H7 (cell line): ENCODE results near the gene EMP3. TPM values are rescaled to one million over a fixed set of nuclear protein-coding genes. Genes with fewer than 3 reads are reported as not detected.
"Not testable (repeated sequence)": the region's sequence is repeated elsewhere in the genome, so short reads cannot be mapped to it uniquely, and the experiment has no call there.

ENCODE experiments used
- DNase-seq: peaks from one replicate; pipeline ENCODE4 v3.0.0; 2012
- H3K27me3 ChIP-seq: 2 replicates; pipeline ENCODE4 v1.6.0; 2011; ENCODE audit warnings: mild to moderate bottlenecking, low read length; ENCODE audit not compliant: control insufficient read depth, insufficient read depth
- H3K36me3 ChIP-seq: replicated peaks from 2 replicates; pipeline ENCODE4 v1.5.1; 2011; ENCODE audit warnings: low read length; ENCODE audit not compliant: control insufficient read depth, insufficient read depth
- H3K4me3 ChIP-seq: 2 replicates; pipeline ENCODE4 v1.5.1; 2011; ENCODE audit warnings: low read depth, mild to moderate bottlenecking, control low read depth, low read length, moderate library complexity; ENCODE audit not compliant: insufficient read depth
- total RNA-seq: library from RNA; depleted of rRNA; stranded (reverse); fragments of >200 nt; shearing (Covaris generic); gene quantifications from 2 replicates; pipeline ENCODE4 v1.2.3, GENCODE V29; 2014; rRNA removed

EMP3 gene, protein sequence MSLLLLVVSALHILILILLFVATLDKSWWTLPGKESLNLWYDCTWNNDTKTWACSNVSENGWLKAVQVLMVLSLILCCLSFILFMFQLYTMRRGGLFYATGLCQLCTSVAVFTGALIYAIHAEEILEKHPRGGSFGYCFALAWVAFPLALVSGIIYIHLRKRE
- total RNA-seq, result 29.9 and 57.5 TPM in 2 replicates

DNA sequence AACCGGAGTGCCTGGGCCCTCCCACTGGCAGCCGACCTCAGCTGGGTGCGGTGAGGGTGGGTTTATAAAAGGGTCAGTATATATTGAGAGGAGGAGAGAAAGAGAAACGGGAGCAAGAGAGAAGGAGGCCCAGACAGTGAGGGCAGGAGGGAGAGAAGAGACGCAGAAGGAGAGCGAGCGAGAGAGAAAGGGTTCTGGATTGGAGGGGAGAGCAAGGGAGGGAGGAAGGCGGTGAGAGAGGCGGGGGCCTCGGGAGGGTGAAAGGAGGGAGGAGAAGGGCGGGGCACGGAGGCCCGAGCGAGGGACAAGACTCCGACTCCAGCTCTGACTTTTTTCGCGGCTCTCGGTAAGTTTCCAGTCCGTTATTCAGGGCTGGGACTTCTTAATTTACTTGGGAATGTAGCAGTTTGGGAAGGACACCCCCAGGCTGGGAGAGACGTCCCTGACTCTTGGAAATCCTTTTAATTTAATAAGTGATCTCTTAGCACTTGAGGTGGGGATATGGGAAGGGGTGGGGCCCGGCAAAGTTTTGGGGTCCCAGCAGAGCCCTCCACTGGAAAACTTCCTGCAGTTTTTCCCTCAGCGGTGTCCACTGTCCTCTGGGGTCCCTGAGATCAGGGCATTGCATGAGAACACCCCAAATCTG, at the start of gene EMP3:
Gene EMP3, plus strand, starts transcription at position 288 of the 646 bp plus-strand sequence. CDS start 1,293 bp downstream, outside the sequence.
- peak within 1 kb of the TSS; percentile 54 for H3K4me3 ChIP-seq
- DNase-seq, result peak; percentile 93
- H3K27me3 ChIP-seq, result no peaks in the 10 kb centered on the region
- no peaks in the 10 kb centered on the region for H3K36me3 ChIP-seq

DNA sequence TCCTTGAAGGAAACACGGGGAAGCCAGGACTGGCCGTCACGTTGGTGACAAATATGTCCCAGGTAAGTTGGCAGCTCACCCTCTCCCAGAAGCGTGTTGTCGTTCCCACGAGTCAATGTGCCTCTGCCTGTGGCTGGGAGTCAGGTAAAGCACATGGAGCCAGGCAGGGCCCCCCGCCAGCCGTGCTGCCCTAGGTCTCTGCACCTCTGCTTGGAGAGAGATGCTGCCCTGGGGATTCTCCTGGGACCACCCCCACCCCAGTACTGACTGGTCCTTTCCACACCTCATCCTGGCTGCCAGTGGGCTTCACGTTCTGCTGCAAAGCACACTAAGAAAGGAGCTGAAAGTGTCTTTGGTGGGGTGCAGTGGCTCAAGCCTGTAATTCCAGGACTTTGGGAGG, 45.6 kb upstream of the EMP3 start:
- Histone ChIP-seq H3K27me3 (no peaks in the 10 kb centered on the region), H3K36me3 (peaks cover 18% of the 10 kb centered on the region), H3K4me3 (no peak overlapping the region)
- DNase-seq, result peak; percentile 16

DNA sequence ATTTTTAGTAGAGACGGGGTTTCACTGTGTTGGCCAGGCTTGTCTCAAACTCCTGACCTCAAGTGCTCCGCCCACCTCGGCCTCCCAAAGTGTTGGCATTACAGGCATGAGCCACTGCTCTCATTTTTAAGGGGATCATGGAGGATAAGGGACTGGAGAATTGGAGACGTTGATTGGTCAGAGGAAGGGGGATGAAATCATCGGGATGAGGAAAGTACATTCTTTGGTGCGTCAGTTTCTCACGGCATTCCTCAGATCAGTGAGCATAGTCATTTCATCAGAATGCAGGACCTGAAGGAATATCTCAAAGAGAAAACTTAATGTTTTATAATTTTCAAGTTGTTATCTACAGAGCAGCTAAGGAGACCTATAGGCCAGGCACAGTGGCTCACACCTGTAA, 41.4 kb upstream of the EMP3 start:
- no peaks in the 10 kb centered on the region for H3K27me3 ChIP-seq
- H3K36me3 ChIP-seq, result peaks cover 31% of the 10 kb centered on the region
- no peak overlapping the region for H3K4me3 ChIP-seq
- DNase-seq, result no peak

DNA sequence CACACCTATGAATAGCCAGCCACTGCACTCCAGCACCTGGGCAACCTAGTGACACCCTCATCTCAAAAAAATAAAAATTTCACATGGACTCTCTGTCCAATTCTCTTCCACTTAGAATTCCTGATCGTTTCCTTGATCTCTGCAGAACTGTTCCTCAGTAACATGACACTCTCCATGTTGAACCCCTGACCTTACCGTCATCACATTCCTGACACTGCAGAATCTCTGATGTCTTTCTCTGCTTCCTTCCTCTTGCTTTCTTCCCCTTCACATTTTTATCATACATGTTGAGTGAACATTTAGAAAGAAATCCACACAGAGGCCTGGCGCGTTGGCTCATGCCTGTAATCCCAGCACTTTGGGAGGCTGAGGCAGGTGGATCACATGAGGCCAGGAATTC, 40.5 kb upstream of the EMP3 start:
- Histone ChIP-seq H3K36me3 (peaks cover 31% of the 10 kb centered on the region), H3K4me3 (no peak overlapping the region), H3K27me3 (no peaks in the 10 kb centered on the region)
- no peak for DNase-seq

DNA sequence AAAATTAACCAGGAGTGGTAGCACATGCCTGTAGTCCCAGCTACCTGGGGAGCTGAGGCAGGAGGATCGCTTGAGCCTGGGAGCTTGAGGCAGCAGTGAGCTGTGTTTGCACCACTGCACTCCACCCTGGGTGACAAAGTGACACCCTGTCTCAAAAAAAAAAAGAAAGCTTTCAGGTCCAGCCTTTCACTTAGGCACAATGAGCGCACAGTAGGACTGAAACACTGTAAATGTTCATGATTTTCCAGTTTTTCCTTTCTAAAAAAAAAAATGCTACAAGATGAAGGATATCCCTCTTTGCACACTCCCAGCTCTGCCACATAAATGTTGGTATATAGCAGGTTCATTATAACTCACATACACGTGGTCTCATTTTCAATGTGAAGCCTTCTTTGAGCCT, 37.6 kb upstream of the EMP3 start:
- H3K4me3 ChIP-seq, result no peak overlapping the region
- H3K27me3 ChIP-seq, result no peaks in the 10 kb centered on the region
- H3K36me3 ChIP-seq, result peaks cover 23% of the 10 kb centered on the region

DNA sequence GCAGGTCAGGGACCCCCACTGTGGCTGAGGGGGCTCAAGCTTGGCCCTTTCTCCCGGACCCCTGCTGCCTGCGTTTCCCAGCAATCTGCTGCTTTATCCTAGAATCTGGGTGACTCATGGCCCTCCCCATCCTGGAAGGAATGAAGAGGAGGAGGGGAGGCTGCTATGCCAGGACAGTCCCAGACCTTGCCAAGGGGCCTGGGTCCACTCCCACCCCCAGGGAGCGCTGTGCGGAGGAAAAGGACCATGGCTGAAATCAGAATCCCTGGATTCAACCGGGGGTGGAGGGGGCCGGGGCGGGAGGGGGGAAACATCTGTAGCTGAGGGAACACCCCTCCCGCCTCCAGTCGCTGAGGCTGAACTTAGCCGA, 35.0 kb upstream of the EMP3 start:
- DNase-seq, result peak; percentile 92
- Histone ChIP-seq H3K27me3 (no peaks in the 10 kb centered on the region), H3K36me3 (peaks cover 11% of the 10 kb centered on the region), H3K4me3 (peak overlapping the region; percentile 55)

More for the DNA sequence above, 37.6 kb upstream of the EMP3 start:
- no peak for DNase-seq

DNA sequence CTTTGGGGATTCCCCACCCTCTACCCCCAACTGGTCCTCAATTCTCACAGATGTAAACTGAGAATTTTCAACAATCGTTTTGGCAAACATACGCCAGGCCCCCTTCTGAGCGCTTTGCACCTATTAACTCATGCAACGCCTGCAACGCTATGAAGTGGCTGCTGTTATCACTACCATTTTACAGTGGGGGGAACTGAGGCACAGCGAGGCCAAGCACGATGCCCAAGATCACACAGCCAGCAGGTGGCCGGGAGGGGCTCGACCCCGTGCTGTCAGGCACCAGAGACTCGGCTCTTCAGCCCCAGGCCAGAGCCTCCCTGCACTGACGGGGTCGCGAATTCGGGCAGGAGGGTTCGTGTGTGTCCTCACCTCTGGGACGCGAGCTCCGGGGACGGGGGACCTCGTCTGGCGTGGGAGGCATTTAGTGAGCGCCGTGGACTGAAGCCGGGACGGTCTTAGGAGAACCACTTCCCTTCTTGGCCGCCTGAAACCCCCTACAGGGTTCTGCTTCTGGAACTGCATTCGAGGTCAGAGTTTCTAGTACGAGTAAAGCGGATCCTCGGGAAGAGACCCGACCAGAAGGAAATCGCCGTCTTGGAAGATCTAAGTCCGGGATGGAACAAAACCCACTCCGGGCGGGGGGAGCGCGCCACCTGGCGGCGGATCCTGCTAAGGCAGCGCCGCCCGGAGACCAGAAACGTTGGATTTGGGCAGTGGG, 34.4 kb upstream of the EMP3 start:
- H3K36me3 ChIP-seq, result peaks cover 6% of the 10 kb centered on the region
- H3K27me3 ChIP-seq, result no peaks in the 10 kb centered on the region
- H3K4me3 ChIP-seq, result peak overlapping the region; percentile 55
- peak; percentile 93 for DNase-seq

DNA sequence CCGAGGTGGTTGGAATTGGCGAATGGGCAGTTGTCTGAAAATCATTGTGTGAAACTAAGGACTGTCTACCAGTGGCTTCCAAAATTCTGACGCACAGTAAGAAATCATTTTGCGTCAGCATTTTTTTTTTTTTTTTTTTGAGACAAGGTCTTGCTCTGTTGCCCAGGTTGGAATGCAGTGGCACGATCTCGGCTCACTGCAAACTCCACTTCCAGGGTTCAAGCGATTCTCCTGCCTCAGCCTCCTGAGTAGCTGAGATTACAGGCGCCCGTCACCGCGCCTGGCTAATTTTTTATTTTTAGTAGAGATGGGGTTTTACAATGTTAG, 33.9 kb upstream of the EMP3 start:
- H3K4me3 ChIP-seq, H3K36me3 ChIP-seq, DNase-seq, H3K27me3 ChIP-seq: not testable (repeated sequence)

DNA sequence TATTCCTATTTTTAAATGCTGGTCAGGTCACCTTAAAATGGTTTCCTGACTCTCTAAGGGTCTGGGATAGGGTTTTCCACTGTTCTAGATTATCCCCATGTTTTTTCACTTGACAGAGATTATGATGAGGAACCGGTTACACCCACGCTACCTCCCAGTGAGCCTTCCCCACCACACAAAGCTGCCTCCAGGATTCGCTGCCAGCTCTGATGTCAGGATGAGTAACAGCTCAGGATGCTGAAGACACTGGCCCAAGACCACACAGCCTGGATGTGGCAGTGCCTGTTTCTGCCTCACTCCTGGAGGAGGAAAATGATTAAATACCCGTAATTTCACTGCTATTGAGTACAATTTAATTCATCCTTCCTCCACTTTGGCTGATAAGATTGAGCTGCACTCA, 32.6 kb upstream of the EMP3 start:
- Histone ChIP-seq H3K36me3 (no peaks in the 10 kb centered on the region), H3K27me3 (no peaks in the 10 kb centered on the region), H3K4me3 (no peak overlapping the region)
- DNase-seq, result no peak

DNA sequence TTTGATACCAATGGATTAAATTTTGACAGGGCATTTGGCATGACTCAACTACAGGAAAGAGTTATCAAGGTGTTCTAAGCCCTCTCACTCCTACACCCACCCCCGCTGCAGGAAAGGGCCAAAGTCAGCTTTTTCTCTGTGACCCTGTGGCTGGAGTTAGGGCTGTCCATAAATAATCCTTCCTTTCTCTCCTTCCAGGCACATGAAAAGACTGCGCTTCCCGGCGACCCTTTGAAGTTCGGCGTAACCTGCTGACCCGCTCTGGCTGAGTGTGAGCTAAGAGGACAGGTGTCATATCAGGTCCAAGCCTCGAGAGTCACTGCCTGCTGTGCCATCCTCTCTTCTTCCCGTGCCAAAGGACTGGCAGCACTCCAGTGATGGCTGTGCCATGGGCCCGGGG, 29.9 kb upstream of the EMP3 start:
- Histone ChIP-seq H3K27me3 (no peaks in the 10 kb centered on the region), H3K4me3 (no peak overlapping the region), H3K36me3 (no peaks in the 10 kb centered on the region)
- no peak for DNase-seq

DNA sequence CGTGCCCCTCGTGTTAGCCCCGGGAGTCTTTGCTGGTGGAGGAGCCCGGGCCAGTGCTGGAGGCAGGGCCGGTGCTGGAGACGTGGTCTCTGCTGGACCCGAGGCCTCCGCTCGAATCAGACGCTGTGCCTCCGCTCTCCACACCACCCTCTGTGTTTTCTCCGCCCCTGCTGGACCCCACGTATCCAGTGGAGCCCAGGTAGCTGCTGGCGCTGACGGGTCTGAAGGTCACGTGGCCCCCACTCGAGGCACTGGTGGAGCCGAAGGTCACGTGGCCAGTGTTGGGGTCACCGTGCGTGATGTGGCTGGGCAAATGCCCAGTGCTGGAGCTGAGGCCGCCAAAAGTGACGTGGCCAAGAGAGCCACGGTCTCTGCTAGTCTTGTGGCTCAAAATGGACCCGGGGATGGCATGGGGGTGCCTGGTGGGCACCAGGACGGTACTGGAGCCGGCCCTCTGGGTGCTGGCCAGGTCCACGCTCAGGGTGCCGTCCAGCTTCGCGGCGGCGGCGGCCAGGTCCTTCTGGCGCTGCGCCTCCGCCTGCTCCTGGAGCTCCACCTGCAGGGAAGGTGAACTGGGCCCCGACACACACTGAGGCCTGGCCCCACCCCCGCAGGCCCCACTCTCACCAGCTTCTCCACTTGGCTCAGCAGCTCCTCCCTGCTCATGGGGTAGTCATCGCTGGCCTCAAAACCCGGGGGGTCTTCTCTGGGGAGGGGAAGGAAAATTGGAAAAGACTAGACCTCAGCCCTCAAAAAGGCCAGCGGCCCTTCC, 28.2 kb upstream of the EMP3 start:
- Histone ChIP-seq H3K4me3 (no peak overlapping the region), H3K36me3 (no peaks in the 10 kb centered on the region), H3K27me3 (no peaks in the 10 kb centered on the region)
- DNase-seq, result peak; percentile 83

DNA sequence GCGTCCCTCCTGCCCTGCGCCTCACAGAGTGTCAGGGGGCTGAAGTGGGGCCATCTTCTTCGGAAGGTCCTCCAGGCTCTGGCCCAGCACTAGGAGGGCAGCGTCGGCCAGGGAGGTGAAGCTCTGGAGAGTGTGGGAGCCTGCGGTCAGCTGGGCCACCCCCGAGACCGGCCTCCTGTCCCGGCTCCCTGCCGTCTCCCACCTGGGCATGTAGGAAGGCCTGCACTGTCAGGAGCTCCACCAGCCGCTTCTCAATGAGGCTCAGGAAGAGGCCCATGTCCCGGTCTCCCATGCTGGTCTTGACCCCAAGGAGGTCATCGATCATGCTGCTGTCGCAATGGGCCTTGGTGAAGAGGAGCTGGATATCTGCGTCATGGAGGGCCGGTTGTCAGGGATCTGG, 27.4 kb upstream of the EMP3 start:
- H3K4me3 ChIP-seq, result no peak overlapping the region
- H3K36me3 ChIP-seq, result no peaks in the 10 kb centered on the region
- DNase-seq, result peak; percentile 43
- H3K27me3 ChIP-seq, result no peaks in the 10 kb centered on the region

DNA sequence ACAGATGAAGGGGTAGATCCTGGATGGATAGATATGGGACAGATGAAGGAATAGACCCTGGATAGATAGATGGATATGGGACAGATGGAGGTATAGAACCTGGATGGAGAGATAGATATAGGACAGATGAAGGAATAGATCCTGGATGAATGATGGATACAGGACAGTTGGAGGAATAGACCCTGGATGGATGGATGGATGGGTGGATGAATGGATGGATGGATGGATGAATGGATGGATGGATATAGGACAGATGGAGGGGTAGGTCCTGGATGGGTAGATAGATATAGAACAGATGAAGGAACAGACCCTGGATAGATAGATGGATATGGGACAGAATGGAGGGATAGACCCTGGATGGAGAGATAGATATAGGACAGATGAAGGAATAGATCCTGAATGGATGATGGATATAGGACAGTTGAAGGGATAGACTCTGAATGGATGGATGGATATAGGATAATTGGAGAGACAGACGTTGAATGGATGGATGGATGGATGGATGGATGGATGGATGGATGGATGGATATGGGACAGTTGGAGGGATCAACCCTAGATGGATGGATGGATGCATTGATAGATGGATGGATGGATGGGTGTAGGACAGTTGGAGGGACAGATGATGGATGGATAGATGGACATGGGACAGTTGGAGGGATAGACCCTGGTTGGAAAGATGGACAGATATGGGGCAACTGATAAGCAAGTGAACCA, 23.3 kb upstream of the EMP3 start:
- no peaks in the 10 kb centered on the region for H3K27me3 ChIP-seq
- H3K4me3 ChIP-seq, result no peak overlapping the region
- no peak for DNase-seq
- no peaks in the 10 kb centered on the region for H3K36me3 ChIP-seq

DNA sequence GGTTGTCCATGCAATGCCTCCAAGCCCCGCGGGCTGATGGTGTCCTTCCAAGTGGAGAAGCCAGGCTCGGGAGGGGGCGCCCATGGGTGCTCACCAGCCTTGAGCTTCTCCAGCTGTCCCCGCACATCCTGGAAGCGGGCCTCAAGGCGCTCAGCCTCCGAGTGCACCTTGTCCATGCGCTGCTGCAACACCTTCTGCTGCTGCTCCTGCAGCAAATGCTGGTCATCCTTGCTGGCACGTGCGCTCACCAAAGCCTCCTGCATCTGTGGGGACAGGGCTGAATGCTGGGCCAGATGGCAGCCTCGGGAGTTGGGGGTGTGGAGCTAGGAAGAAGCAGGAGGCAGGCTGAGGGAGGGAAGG, 22.8 kb upstream of the EMP3 start:
- DNase-seq, result no peak
- Histone ChIP-seq H3K36me3 (no peaks in the 10 kb centered on the region), H3K27me3 (no peaks in the 10 kb centered on the region), H3K4me3 (no peak overlapping the region)
